IPS-20b (cell line): ENCODE data around the gene CASQ1.

ENCODE experiments used
- H3K27ac ChIP-seq: one replicate; pipeline ENCODE4 v1.5.1; 2013; ENCODE audit warnings: low read length
- H3K27me3 ChIP-seq: 2 replicates; pipeline ENCODE4 v1.6.1; 2013; ENCODE audit warnings: mild to moderate bottlenecking, low read length, inconsistent platforms; ENCODE audit not compliant: insufficient read depth
- H3K36me3 ChIP-seq: 2 replicates; pipeline ENCODE4 v1.6.1; 2013; ENCODE audit warnings: low read depth, mild to moderate bottlenecking, inconsistent platforms, low read length, moderate library complexity; ENCODE audit not compliant: insufficient read depth
- H3K4me1 ChIP-seq: 2 replicates; pipeline ENCODE4 v1.6.1; 2013; ENCODE audit warnings: mild to moderate bottlenecking, control low read depth, inconsistent platforms, low read length, moderate library complexity; ENCODE audit not compliant: insufficient read depth
- H3K4me3 ChIP-seq: 2 replicates; pipeline ENCODE4 v1.5.1; 2013; ENCODE audit warnings: mild to moderate bottlenecking, low read length, inconsistent platforms
- H3K9ac ChIP-seq: 2 replicates; pipeline ENCODE4 v1.6.1; 2013; ENCODE audit warnings: low read depth, mild to moderate bottlenecking, inconsistent platforms, low read length, moderate library complexity
- H3K9me3 ChIP-seq: 2 replicates; pipeline ENCODE4 v1.6.1; 2013; ENCODE audit warnings: mild to moderate bottlenecking, low read depth, low read length, inconsistent platforms; ENCODE audit not compliant: insufficient read depth

CASQ1 gene

DNA sequence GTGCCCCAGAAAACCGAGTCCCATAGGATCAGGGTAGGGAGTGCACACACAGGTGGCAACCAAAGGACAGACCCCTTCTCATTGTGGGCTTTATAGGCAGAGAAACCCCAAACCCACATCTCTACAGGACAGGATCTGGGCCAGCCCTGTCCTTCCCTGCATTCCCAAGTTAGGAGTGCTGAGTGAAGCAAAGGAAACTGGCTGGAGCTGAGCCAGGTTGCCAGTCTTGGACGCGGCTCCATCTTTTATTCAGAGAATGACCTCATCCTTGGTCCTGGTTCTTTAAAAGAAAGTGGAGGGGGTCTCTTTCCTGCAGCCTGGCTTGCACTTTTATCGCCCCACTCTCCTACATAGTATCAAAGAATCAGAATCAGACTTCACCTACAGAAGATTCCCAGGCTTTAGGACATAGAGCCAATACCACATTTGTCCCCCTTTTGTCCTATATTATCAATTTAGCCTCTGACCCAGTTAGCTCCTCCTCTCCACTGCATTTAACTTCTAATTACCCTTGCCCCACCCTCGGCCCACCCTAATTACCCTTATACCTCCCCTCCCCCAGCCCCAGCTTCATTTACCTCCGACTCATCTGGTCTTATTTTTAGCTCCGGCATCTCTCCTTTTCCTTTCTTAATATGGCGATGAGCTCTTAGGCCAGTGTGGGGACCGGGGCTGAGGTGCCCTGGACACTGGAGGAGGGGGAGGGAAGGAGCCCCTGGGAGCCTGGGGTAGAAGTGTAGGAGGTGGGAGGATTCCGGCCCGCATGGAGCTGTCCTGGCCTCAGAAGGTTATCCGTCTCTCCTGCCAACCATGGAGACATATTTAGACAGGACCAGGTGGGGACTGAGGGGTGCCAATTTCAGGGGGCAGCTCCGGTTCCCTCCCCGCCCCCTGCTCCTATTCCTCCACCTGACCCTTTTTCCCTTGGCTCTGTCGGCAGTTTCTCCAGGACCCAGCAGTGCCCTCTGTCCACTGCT lies at the start of gene CASQ1:
Gene CASQ1, plus strand, starts transcription at position 927 of the 977 bp plus-strand sequence. CDS start 177 bp downstream, outside the sequence.
- Histone ChIP-seq H3K36me3 (no peaks in the 10 kb centered on the region), H3K9me3 (no peaks in the 10 kb centered on the region), H3K4me3 (no peak within 1 kb of the TSS), H3K27me3 (no peaks in the 10 kb centered on the region), H3K4me1 (peaks cover 15% of the 10 kb centered on the region), H3K9ac (no peak within 1 kb of the TSS), H3K27ac (no peak within 1 kb of the TSS)

DNA sequence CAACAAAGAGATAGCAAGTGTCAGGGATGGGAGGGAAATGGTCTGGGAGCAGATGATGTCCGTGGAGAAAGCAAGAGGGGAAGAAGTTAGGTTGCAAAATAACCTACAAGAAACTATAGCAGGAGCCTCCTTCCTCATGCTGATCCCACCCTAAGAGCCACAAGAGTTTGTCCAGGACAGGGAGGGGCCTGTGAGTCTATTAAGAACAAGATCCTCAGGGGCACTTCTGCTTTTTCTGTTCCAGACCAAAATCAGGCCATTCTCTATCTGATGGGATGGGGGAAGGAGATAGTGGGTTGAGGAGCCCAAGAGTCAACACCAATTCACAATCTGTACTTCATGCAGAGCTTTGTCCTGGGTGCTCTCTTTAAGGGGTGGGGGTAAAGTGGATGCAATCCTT lies 46.7 kb upstream of the CASQ1 start:
- Histone ChIP-seq H3K4me3 (no peak overlapping the region), H3K9me3 (no peaks in the 10 kb centered on the region), H3K9ac (no peak overlapping the region), H3K36me3 (peaks cover 25% of the 10 kb centered on the region; the same call in 1 of the 2 replicates), H3K27me3 (no peaks in the 10 kb centered on the region), H3K4me1 (no peaks in the 10 kb centered on the region), H3K27ac (no peak overlapping the region)

DNA sequence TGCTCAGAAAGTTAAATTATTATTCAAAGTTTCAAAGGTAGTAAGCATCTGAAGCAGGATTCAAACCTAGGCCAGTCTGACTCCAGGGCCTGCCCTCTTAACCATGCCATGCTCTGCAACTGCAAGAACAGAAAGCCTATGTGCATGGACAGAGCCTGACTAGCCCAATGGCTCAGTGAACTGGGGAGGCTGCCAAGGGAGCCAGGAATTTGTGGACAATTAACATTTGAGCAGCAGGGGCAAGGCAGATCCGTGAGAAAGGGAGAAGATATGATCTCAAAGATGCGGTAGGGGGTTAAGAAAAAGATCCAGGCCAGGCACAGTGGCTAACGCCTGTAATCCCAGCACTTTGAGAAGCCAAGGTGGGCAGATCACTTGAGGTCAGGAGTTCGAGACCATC lies 45.5 kb upstream of the CASQ1 start:
- Histone ChIP-seq H3K27ac (no peak overlapping the region), H3K4me1 (no peaks in the 10 kb centered on the region), H3K4me3 (no peak overlapping the region), H3K27me3 (no peaks in the 10 kb centered on the region), H3K36me3 (peaks cover 12% of the 10 kb centered on the region; the same call in 1 of the 2 replicates), H3K9me3 (no peaks in the 10 kb centered on the region), H3K9ac (no peak overlapping the region)

DNA sequence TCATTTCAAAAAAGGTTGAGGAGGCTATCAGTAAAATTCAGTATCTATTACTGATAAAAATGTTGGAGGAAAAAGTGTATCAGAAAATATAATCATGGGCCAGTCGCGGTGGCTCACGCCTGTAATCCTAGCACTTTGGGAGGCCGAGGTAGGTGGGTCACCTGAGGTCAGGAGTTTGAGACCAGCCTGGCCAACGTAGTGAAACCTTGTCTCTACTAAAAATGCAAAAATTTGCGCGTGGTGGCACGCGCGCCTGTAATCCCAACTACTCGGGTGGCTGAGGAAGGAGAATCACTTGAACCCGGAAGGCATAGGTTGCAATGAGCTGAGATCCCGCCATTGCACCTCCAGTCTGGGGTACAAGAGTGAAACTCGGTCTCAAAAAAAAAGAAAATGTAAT lies 44.3 kb upstream of the CASQ1 start:
- H3K27me3 ChIP-seq: no peaks in the 10 kb centered on the region
- H3K36me3 ChIP-seq: peaks cover 5% of the 10 kb centered on the region; the same call in 1 of the 2 replicates
- no peaks in the 10 kb centered on the region for H3K4me1 ChIP-seq
- H3K9me3 ChIP-seq: no peaks in the 10 kb centered on the region
- H3K9ac ChIP-seq: no peak overlapping the region
- no peak overlapping the region for H3K4me3 ChIP-seq
- no peak overlapping the region for H3K27ac ChIP-seq

DNA sequence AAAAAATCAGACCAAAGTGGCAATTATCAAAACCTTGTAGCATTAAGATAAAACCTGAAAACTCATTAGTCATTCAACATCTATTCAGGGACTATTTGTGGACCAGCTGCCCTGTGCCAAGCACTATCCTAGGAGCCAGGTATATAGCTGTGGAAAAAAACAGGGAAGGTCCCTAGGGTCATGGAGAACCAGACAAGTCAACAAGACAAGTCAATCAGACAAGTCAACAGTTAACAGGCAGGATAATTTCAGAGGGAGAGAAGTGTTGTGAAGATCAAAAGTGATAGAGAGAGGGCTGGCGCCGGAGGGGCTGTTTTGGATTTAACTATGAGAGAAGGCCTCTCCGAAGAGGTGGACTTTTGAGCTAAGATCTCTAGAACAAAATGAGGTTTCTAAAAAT lies 42.3 kb upstream of the CASQ1 start:
- Histone ChIP-seq H3K36me3 (no peaks in the 10 kb centered on the region), H3K4me3 (no peak overlapping the region), H3K9ac (no peak overlapping the region), H3K9me3 (no peaks in the 10 kb centered on the region), H3K4me1 (no peaks in the 10 kb centered on the region), H3K27ac (no peak overlapping the region), H3K27me3 (no peaks in the 10 kb centered on the region)

DNA sequence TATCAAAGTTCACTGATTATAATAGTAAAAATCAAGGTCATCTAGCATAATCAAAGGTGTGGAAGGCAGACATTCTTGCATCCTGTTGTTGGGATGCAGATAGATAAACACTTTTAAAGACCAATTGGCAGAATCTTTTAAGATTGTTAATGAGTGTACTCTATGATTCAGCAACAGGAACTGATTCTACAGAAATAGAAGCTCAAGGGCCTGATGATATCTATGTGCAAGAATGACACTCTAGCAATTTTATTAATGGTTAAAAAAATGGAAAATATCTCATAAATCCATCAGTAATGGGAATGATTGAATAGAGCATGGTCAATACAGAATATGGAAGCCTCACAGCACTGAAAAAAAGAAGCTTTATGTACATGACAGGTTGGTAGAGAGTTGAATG lies 41.1 kb upstream of the CASQ1 start:
- no peaks in the 10 kb centered on the region for H3K4me1 ChIP-seq
- no peak overlapping the region for H3K9ac ChIP-seq
- no peaks in the 10 kb centered on the region for H3K27me3 ChIP-seq
- no peak overlapping the region for H3K4me3 ChIP-seq
- H3K27ac ChIP-seq: no peak overlapping the region
- no peaks in the 10 kb centered on the region for H3K9me3 ChIP-seq
- no peaks in the 10 kb centered on the region for H3K36me3 ChIP-seq

DNA sequence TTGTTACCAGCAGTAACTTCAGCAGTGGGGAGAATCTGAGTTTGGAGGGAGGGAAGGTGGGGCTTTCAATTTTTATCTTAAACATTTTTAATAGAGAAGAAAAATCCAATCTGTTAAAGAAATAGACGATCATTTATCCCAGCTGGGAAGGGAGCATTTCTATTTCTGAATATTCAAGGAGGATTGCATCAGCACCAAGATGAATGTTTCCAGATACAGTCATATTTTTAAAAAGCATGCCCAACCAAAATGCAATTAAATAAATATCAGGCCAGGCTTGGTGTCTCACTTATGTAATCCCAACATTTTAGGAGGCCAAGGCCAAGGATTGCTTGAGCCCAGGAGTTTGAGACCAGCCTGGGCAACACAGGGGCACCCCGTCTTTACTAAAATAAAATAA lies 40.7 kb upstream of the CASQ1 start:
- Histone ChIP-seq H3K27me3 (no peaks in the 10 kb centered on the region), H3K27ac (no peak overlapping the region), H3K4me3 (no peak overlapping the region), H3K4me1 (no peaks in the 10 kb centered on the region), H3K9ac (no peak overlapping the region), H3K36me3 (no peaks in the 10 kb centered on the region), H3K9me3 (no peaks in the 10 kb centered on the region)

DNA sequence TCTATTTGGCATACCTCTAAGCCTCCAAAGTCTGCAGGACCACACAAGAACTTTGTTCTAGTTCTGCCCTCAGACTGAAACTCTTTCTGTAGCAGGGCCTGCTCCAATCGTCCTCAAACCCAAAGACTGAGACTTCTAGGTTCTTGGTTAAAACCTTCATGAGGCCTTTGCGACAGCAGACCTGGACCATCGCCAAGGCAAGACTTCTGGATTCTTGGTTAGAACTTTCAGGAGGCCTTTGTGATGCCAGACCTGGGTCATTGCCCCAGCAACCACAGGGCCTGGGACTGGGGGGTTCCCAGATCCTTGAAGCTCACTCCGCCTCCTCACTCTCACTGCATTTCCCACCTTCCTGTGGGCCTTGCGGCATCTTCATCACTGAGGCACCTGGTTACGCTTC lies 39.1 kb upstream of the CASQ1 start, which contains the start of gene ATP1A4:
Gene ATP1A4, plus strand, starts transcription at position 301 of the 400 bp plus-strand sequence. CDS start 438 bp downstream, outside the sequence.
- Histone ChIP-seq H3K4me3 (no peak within 1 kb of the TSS), H3K9me3 (no peaks in the 10 kb centered on the region), H3K27ac (no peak within 1 kb of the TSS), H3K27me3 (no peaks in the 10 kb centered on the region), H3K9ac (no peak within 1 kb of the TSS), H3K36me3 (no peaks in the 10 kb centered on the region), H3K4me1 (no peaks in the 10 kb centered on the region)

DNA sequence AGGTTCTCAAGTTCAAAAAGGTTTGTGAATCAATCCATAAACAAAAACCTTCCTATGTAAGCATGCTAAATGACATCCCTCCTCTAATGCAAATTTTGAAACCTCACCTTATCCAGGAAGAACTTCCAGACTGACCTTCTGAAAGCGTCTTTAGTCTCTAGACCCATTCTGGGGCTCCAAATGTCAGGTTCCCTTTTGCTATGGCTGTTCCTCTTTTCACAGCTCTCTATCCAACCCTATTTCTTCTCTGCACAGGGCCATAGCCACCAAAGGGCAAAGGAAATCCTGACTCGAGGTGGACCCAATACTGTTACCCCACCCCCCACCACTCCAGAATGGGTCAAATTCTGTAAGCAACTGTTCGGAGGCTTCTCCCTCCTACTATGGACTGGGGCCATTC lies 35.6 kb upstream of the CASQ1 start:
- Histone ChIP-seq H3K4me1 (no peaks in the 10 kb centered on the region), H3K9me3 (no peaks in the 10 kb centered on the region), H3K9ac (no peak overlapping the region), H3K27ac (no peak overlapping the region), H3K4me3 (no peak overlapping the region), H3K27me3 (no peaks in the 10 kb centered on the region), H3K36me3 (no peaks in the 10 kb centered on the region)

DNA sequence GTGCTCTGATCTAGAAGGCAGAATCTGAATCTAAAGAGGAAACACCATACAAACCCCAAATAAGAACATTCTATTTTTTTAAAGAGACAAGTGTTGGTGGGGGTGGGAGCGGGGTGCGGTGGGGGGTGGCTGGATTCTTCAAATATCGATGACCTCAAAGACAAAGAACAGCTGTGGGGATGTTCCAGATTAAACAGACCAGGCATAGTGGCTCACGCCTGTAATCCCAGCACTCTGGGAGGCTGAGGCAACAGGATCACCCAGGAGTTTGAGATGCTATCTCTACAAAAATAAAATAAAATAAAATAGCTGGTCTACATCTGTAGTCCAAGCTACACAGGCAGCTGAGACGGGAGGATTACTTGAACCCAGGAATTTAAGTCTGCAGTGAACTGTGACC lies 34.0 kb upstream of the CASQ1 start:
- no peaks in the 10 kb centered on the region for H3K36me3 ChIP-seq
- no peak overlapping the region for H3K27ac ChIP-seq
- no peak overlapping the region for H3K4me3 ChIP-seq
- H3K27me3 ChIP-seq: no peaks in the 10 kb centered on the region
- H3K9me3 ChIP-seq: no peaks in the 10 kb centered on the region
- H3K4me1 ChIP-seq: no peaks in the 10 kb centered on the region
- H3K9ac ChIP-seq: no peak overlapping the region

DNA sequence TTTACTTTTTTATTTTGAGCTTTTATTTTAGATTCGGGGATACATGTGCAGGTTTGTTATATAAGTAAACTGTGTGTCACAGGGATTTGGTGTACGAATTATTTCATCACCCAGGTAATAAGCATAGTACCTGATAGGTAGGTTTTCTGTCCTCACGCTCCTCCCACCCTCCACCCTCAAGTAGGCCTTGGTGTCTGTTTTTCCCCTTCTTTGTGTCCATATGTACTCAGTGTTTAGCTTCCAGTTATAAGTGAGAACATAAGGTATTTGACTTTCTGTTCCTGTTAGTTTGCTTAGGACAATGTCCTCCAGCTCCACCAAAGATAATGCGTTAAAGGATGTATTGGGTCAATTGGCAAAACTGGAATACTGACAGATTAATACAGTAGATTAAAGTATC lies 33.2 kb upstream of the CASQ1 start:
- H3K36me3 ChIP-seq: no peaks in the 10 kb centered on the region
- H3K9me3 ChIP-seq: no peaks in the 10 kb centered on the region
- H3K4me3 ChIP-seq: no peak overlapping the region
- H3K27me3 ChIP-seq: no peaks in the 10 kb centered on the region
- no peaks in the 10 kb centered on the region for H3K4me1 ChIP-seq
- no peak overlapping the region for H3K27ac ChIP-seq
- no peak overlapping the region for H3K9ac ChIP-seq

DNA sequence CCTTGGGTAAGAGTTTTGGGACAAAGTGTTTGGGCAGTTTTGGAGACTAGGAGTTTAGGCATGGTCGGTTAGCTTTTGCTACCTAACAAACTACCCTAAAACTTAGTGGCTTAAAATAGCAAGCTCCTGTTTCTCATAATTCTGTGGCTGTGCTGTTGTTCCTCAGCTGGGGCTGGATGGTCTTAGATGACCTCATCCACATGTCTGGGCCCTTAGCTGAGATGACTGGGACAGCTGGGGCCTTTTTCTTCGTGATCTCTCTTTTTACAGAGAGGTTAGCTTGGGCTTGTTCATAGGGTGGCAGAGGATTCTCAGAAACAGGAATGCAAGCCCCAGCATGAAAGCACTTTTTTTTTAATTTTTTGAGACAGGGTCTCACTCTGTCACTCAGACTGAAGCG lies 32.3 kb upstream of the CASQ1 start:
- Histone ChIP-seq H3K4me1 (peaks cover 3% of the 10 kb centered on the region; the same call in 1 of the 2 replicates), H3K4me3 (no peak overlapping the region), H3K36me3 (no peaks in the 10 kb centered on the region), H3K9ac (no peak overlapping the region), H3K27me3 (no peaks in the 10 kb centered on the region), H3K9me3 (no peaks in the 10 kb centered on the region), H3K27ac (no peak overlapping the region)
